Measurements from ENCODE around the gene AEN.
A peak's percentile ranks its signal among the peaks of the same experiment; 100 is the strongest.
"Not testable (repeated sequence)": the region's sequence is repeated elsewhere in the genome, so short reads cannot be mapped to it uniquely, and the experiment has no call there.

The AEN gene

DNA sequence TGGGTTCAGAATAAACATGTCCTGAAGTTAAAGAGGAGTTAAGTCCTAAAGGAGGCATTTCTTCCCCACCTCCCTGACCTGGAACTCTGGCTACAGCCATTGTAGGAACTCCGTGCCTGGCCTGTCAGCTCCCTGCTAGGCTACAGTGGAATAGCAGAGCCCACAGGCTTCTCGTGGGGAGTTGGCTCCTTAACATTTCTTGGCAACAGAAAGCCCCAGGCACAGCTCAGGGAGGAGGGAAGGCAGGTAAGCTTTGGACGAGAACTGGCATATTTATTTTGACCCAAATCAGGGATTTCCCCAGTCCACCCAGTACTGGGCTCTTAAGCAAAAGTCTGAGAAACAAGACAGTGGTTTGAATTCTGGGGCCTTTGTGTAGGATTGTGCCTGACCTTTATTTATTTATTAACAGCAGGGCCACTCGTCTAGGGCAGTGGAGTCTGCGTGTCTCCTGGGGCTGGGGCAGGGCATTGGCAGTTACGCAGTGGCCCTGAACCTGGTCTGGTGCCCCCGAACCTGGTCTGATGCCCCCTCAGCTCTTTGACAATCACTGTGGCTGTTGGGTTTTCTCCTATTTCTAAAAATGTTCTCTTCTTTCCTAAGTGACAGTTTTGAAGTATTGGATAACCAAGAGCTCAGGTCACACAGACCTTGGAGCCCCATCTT, 9.8 kb downstream of the AEN start:
- DNase-seq (ENCODE audit: extremely low read depth in 1 of 2, low read depth in 1 of 2): no peak

- DNase-seq (ENCODE audit: extremely low read depth in 1 of 2, low read depth in 1 of 2): no peak
Measured at GRCh38 chr15:88631464-88632028, 10.4 kb downstream of the AEN start.

GRCh38 chr15:88632797-88633196, 11.7 kb downstream of the AEN start:
- DNase-seq (ENCODE audit: extremely low read depth in 1 of 2, low read depth in 1 of 2): not testable (repeated sequence)

GRCh38 chr15:88634449-88634848, 13.3 kb downstream of the AEN start:
- no peak for DNase-seq (ENCODE audit: extremely low read depth in 1 of 2, low read depth in 1 of 2)

GRCh38 chr15:88635318-88635717, 14.2 kb downstream of the AEN start:
- DNase-seq (ENCODE audit: extremely low read depth in 1 of 2, low read depth in 1 of 2): no peak

DNA sequence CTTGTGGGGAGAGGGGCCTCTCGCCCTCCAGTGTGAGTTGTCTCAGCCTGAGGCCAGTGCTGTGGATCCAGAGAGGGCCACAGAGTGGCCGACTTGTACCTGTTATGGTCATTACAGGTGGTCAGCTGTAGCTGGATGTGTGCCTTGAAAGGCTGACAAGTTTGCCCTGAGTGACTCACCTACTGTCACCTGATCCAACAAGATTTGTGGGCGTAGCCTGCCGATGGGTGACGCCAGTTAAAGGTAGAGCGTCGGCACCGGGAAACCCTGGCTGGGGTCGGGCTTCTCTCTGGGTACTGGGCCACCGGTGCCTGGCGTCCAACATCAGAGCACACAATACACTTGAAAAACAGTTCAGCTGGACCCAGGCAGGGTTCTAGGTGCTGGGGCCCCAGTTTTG, 14.9 kb downstream of the AEN start:
- DNase-seq (ENCODE audit: extremely low read depth in 1 of 2, low read depth in 1 of 2): peak in 1 of 2 donors; percentile 51

- no peak for DNase-seq (ENCODE audit: extremely low read depth in 1 of 2, low read depth in 1 of 2)
Measured at GRCh38 chr15:88636654-88637053, 15.5 kb downstream of the AEN start.

DNA sequence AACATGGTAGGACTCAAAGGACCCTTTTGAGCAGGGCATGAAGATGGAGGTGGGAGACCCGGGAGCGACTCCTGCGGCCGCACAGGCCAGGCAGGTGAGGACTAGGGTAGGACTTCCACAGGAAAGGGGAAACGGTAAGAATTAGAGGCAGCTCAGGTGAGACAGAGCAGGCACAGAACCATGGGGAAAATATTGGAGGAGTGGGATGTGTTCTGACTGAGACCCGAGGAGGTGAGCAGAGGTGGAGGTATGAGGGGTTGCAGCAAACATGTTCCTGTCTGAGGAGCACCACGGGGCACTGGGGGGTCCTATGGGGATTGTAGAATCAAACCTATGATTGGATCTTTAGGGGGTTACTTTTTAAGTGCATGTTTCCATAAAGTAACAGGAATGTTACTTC, 16.3 kb downstream of the AEN start:
- DNase-seq (ENCODE audit: extremely low read depth in 1 of 2, low read depth in 1 of 2): no peak

DNA sequence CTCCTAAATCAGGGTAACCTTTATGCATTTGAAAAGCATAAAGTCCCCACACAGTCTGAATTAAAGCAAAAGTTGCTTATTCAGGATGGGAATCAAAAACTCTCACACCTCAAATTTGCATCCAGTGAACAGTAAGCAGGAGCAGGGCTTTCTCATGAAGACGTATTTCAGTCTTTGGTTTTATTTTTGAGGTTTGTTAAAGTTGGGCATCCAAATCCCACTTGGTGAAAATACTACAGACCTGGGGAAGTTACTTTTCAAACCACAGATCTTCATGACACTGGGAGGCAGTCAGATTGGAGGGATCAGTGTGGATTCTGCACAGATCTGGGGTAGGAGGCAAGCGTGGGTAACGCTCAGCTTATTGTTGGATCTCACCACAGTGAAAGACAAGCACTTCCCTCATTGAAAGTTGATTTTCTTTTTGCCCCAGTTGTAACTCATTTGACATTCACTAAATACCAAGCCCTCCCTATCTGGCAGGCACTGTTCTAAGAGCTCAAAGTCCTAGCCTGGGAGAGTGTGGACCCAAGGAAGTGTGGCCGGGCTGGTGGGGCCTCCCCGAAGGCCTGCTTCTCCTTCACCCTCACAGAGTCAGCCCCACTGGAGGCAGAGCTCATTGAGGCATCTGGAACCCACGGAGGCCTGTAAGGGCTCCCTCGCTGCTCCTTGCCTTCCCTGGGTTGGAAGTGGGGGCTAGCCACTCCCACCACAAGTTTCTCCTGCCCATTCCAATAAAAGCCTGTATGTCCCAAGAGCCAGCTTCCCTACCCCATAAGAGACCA, 16.9 kb downstream of the AEN start:
- DNase-seq (ENCODE audit: extremely low read depth in 1 of 2, low read depth in 1 of 2): no peak

- DNase-seq (ENCODE audit: extremely low read depth in 1 of 2, low read depth in 1 of 2): peak; percentile 90 to 95
Measured at GRCh38 chr15:88638626-88639372, 17.7 kb downstream of the AEN start, which contains the start of gene ISG20. TSS of gene ISG20 (plus strand) at chr15:88639016. CDS start at chr15:88639367, 351 bp downstream.

- no peak for DNase-seq (ENCODE audit: extremely low read depth in 1 of 2, low read depth in 1 of 2)
Measured at GRCh38 chr15:88641959-88642452, 20.9 kb downstream of the AEN start.

DNA sequence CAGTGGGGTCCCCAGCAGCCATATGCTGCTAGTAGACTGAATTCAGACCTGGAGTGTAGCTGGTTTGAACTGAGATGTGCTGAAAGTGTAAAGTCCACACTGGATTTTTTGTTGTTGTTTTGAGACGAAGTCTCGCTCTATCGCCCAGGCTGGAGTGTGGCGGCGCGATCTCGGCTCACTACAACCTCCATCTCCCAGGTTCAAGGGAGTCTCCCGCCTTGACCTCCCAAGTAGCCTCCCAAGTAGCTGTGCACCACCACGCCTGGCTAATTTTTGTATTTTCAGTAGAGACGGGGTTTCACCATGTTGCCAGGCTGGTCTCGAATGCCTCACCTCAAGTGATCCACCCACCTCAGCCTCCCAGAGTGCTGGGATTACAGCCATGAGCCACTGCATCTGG, 21.4 kb downstream of the AEN start:
- not testable (repeated sequence) for DNase-seq (ENCODE audit: extremely low read depth in 1 of 2, low read depth in 1 of 2)

- no peak for DNase-seq (ENCODE audit: extremely low read depth in 1 of 2, low read depth in 1 of 2)
Measured at GRCh38 chr15:88644741-88645140, 23.6 kb downstream of the AEN start.

DNA sequence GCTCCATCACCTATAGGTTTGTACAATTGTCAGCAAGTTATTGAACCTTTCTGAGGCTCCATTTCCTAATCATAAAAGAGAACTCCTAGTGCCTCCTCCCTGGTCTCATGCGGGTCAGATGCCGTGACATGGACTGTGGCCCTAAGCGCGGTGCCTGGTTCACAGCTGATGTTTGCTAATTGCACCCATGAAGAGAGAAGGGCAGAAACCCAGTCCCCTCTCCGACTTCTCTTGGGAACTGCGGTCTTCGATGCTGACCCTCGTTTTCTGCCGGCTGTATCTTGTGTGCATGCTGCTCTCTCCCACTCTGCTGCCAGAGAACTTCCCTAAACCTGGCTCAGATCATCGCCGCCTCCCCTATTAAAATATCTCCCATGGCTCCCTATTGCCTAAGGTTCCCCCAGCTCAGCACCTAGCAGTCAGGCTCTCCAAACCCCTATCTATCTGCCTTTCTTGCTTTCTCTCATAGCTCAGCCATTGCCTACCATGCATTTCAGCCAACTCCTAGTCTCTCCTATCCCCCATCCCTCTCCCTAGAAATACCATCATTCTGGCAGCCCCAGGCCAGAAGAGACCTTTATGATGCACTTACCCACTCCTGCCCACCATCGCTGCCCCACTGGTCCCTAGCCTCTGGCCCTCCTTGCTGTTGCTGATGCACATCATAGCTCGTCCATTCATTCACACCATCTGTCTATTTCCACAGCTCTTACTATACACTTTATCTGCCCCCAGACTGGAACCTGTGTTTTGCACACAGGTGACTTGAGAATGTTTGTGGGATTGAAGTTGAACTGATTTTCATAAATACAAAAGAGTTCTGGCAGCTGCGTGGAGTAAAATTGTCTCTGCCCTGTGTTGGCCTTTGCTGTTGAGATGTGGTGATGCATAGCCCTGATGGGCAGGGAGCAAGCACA, 24.3 kb downstream of the AEN start:
- no peak for DNase-seq (ENCODE audit: extremely low read depth in 1 of 2, low read depth in 1 of 2)

- DNase-seq (ENCODE audit: extremely low read depth in 1 of 2, low read depth in 1 of 2): no peak
Measured at GRCh38 chr15:88646088-88646405, 24.9 kb downstream of the AEN start.

DNA sequence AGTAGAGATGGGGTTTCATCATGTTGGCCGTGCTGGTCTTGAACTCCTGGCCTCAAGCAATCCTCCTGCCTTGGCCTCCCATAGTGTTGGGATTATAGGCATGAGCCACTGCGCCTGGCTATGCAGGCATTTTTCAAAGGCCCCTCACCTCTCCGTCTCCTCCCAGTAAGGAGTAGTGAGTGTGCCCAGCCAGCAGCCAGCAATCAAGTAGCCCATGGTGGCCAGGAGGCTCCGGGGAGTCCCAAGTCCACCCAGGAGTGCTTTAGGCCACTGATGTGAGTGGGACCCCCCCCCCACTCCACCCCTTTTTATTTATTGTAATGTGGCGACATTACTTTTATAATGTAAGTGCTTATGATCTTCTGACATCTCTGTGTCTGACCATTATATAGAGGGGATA, 25.8 kb downstream of the AEN start:
- DNase-seq (ENCODE audit: extremely low read depth in 1 of 2, low read depth in 1 of 2): no peak

DNA sequence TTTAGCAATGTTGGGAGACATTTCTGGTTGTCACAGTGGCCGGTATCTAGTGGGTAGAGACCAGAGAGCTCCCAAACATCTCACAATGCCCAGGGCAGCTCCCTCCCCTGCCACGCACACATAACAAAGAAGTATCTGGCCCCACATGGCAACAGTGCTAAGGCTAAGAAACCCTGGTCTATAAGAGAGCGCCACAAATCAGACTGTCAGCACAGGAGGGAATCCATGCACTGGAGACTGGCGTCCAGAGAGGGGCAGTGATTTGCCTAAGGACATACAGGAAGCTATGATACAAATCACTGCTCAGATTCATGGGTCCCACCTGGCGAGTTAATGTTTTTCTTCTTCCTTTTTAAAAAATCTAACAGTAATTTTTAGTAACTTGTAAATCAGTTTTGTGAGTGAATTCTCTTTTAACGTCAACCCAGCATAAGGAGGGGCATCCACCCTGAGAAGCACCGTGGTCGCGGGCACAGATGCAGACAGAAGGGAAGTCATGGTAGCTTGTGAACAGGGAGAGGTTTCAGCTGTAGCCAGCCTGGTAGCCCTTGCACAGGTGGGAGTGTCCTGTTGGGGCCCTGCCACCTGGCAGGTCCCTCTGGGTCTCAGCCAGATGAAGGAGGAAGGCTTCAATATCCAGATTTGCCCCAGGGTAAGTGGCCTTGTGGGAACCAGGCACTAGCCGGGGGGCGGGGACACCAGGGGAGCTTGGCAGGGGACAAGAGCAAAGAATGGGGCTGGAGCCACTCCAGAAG, 26.4 kb downstream of the AEN start:
- no peak for DNase-seq (ENCODE audit: extremely low read depth in 1 of 2, low read depth in 1 of 2)

- DNase-seq (ENCODE audit: extremely low read depth in 1 of 2, low read depth in 1 of 2): no peak
Measured at GRCh38 chr15:88648357-88649214, 27.4 kb downstream of the AEN start.
